NCI-H1105 treated with DMSO at 0.1 percent for 48 hours (cell line): ENCODE data around the gene BACE1-AS.

Source experiments
- DNase-seq: peaks from one replicate; lab custom pipeline; 2025; lab: John Stamatoyannopoulos, UW

BACE1-AS gene

DNA sequence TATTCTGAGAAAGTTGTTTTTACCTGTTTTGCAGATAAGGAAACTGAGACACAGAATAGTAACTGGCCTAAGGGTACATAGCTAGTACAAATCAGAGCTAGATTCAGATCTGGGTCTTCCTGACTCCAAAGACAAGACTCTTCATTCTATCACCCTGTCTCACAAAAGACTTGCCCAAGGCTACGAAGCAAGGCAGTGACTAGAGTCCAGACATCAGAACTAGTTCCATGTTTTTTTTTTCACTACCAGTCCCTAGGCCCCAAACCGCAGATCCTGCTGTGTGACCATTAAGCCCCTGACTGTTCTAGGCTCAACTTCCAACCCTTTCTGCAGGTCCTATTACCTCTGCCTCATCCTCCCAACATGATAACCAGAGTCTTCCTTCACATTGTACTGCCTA is 1.5 kb downstream of the BACE1-AS start:
- no peak for DNase-seq

DNA sequence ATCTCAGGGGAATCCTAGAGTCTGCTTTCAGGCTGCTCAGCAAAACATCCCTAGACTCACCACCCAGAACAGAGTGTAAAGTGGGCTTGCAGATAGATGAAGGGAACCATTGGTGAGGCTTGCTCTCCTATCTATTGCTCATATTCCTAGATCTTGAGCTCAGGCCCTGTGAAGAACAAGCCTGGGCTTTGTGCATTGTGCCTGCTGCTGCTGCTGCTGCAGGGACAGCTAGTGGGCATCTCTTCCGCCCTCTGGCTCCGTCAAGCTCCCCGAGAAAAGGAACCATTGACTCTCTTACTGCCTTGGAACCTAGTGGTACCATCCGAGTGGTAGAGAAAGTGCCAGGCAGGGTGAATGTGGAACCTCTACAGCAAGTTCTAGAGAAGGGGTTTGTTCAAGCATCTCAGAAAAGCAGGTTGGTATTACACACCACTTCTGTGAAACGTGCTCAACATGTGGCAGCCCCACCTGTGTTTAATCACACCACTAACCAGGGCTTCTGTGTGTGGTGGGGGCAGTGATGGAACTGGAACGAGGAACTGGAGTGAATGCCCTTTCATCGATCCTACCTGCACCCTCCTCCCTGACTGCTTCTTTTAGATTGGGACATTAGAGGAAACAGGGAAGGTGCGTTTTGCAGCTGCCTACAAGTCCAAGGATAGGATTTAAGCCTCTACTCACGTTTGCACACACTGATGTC is 4.4 kb downstream of the BACE1-AS start:
- no peak for DNase-seq

GRCh38 chr11:117296881-117297280 is 5.7 kb downstream of the BACE1-AS start:
- DNase-seq = no peak

GRCh38 chr11:117298195-117298594 is 7.0 kb downstream of the BACE1-AS start:
- DNase-seq = no peak

GRCh38 chr11:117299351-117300282 is 8.5 kb downstream of the BACE1-AS start:
- DNase-seq = no peak

GRCh38 chr11:117300283-117300663 is 9.1 kb downstream of the BACE1-AS start:
- DNase-seq = no peak

DNA sequence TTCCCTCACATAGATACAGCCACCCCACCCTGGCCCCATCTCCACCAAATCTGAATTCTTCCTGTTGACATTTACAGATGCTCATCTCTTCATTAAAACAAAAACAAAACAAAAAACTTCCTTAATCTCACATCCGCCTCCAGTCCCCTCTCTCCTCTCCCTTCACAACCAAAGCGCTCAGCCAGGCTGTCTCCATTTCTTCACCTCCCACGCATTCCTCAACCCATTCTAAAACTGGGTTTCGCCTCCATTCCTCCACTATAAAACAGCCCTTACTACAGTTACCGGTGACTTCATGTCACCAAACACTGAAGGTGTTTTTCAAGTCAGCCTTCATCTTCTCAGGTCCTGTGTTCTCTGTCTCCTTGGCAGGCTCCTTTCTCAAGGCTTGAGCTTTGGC is 9.6 kb downstream of the BACE1-AS start:
- DNase-seq = no peak

GRCh38 chr11:117302228-117302627 is 11.1 kb downstream of the BACE1-AS start:
- DNase-seq = no peak

DNA sequence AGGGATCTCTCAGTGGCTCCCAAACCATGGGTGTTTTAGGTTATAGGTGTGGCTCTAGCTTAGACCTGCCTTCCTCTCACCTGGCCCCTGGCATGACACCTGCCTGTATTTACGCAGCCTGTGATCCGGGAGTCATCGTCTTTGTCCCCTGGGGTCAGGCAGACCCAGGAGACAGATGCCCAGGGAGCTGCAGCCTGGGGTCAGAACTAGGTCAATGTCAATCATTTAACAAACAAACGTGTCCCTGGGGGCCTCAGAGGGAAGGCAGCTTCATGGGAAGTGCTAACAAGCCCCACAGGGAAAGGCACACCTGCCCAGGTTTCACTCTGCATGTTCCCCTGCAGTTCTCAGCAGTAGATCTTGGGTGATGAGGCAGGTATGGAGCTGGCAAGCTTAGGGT is 12.0 kb downstream of the BACE1-AS start:
- no peak for DNase-seq

DNA sequence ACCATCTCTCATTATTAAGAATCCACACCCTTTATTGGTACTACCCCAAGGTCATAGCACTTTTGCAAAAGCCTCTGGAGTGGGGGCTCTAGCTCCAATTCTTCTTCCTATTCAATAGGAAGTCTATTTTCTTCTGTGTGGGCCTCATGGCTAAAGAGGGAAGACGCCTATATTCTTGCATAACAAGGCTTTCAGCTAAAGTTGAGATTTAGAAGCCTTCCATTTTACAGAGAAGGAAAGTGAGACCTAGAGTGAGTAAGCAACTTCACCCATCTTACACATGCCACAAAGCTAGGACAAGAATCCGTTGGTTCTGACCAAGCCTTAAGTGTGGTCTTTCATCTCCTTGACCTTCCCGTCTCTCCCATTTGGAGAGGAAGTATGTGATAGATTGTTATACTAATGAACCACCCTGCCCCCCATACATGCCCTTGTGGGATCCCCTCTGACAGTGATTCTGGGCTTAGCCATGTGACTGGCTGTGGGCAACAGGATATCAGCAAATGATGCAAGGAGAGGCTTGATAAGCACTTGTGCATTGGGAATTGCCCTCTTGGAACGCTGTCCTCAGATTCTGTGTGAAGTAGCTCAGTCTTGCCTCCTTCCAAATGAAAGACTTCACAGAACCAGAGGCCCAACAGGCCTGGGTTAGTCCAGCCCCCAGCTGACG is 12.6 kb downstream of the BACE1-AS start:
- no peak for DNase-seq

DNA sequence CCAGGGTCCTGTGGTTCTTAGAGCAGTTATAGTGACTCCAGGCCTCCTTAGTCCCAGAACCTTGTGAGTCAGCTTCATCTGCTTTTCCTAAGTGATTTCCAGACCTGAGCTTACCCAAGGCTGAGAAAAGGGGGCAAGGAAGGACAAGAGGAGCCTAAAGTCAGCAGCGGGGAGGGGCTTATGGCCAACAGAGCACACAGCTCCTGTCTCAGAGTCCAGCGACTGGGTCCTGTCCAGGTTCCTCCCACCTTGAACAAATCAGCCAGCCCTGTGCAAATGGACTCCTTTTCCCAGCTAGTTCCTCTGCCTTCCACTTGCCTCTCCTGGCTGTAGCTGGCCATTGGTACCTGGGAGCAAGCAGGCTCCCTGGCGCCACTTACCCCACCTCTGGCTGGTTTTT is 14.0 kb downstream of the BACE1-AS start:
- no peak for DNase-seq

DNA sequence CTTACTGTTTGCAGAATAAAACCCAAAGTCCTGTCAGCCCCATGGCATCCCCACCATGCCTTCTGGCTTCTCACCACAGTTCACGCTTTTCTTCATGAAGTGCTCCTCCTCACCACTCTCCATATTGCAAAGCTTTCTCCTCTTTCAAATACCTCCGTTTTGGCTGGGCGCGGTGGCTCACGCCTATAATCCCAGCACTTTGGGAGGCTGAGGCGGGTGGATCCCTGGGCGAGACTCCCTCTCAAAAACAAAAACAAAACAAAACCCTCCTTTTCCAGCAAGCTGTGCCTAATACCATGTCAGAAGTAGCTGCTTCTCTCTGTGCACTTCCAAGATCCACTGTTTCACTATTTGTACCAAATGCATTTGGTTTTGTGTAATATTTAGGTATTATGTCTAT is 18.2 kb downstream of the BACE1-AS start:
- DNase-seq = no peak

DNA sequence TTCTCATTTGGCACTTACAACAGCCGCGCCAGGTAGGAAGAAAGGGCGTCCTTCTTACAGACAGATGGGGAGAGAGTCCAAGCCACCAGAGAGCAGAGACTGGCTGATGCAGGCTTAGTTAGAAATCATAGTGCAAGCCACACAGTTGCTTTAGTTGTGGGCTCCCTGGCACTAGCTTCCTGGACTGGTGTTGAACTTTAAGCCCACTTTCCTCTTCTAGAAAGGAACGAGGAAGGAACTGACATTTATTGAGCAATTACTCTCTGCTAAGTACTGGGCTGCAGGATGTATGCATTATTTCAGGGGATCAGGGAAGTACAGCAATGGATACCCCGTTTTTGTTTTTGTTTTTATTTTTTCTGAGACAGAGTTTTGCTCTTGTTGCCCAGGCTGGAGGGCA is 21.9 kb downstream of the BACE1-AS start:
- no peak for DNase-seq

DNA sequence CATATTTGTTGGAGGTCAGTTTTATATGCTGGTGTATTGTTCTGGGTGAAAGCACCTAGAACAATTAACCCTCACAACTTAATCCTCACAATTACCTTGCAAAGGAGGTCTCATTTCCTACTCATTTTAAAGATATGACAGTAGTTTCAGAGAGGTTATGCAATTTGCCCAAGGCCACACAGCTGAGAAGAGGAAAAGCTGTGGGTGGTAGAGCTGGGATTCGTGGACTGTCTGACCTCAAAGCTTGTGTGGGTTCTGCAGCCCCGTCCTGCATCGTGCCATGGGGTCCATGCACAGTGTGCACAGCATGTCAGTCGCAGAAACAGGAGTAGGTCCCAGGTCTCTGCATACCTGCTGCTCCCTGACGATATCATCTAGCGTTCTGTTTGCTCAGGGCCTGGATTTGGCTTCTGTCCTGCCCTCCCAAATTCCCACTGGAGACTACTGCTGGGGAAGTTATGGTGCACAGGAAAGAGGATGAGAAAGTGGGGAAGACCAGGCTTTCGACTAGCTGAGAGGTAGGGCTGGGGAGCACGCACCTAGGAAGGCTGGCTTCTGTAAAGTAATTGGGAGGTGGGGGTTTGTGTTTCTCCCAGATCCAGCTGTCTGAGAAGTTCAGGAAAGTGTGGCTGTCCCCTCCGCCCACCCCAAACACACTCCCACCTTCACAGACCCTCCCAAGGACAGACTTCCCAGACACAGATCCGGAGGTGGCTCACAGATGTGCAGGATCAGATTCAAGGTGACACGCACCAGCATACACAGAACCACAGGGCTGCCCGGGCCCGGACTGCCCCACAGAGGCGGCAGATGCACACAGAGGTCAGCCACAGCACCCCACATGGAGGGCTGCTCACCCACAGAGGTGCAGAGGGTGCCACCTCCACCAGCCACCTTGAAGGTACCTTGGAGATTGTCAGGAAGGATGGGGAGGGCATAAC is 23.0 kb downstream of the BACE1-AS start:
- no peak for DNase-seq

DNA sequence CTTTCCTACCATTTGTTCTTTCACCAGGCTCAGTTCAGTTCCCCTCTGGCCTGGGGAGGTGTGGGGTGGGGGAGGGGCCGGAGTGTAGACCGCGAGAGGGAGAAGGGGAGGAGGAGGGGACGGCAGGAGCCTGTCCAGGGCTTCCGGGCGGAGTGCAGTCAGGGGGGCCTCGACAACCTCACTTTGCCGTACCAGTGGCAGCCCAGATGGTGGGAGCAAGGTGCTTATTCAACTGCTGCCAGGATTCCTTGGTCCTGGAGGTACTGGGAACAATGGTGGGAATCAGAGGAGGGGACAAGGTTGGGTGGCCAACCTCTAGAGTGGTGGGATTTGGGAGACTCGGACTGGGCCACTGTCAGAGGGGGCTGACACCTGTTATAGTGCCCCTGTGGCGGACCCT is 23.7 kb downstream of the BACE1-AS start:
- DNase-seq = no peak

DNA sequence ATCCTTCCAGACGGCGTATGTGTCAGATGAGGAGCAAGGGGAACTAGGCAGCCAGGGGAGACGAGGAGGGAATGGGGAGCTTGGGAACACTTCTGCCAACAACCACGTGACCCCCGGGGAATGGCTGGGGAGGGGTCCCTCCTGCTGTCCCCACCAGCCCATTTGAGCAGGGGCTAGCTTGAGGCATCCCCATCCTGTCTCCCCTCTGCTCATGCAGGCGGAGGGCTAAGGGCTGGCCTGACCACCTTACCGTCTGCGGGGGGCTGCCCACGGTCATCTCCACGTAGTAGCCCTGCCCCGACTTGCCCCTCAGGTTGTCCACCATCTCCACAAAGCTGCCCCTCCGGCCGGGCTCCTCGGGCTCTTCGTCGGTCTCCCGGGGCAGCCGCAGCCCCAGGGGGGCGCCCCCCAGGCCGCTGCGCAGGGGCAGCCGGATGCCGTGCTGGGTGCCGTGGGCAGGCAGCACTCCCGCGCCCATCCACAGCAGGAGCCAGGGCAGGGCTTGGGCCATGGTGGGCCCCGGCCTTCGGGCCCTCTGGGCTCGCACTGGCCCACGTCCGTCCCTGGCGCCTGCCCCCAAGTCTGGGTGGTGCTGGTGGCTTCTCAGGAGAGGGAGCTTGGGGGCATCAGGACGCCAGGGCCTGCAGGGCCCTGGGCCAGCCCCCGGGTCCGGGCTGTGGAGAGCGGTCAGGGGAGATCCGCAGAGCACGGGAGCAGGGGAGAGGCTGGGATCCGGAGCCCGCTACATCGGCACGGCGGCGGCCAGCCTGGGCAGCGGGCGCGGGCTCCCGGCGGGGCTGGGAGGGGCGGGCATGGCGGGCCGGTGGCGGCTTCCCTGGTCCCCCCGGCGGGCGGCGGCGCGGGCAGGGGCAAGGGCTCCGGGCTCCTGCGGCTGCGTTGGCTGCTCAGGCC is 24.4 kb downstream of the BACE1-AS start:
- DNase-seq = no peak

DNA sequence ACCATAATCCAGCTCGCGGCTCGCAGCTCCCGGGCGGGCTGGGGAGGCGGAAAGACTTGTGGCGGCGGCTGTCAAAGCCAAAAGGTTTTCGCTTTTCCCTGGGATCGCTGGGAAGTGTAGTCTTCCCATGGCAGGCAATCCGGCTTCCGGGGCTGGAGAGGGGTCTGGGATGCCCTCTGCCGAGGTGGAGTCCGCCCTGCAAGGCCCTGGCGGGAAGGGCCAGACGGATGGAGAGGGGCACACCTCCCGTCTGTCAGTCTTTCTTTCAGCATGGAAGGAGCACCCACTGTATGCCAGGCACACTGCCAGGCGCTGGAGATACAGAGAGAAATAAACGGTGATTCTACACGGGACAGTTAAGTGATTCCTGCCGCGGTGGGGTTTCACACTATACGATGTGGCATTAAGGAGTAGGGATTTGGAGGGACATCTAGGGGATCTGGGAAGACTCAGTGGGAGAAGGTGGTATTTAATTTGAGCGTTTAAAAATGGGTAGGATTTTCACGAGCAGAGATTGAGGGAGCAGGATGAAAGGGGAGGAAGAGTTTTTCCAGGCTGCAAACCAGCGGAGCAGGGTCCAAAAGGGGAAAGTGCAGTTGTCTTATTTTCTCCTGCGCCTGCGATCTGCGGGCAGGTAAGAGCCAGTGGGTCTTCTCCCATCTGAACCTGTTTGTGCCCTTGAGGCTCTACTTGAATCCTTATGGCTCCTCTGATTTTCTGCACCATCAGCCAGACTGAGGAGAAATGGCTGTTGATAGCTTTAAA is 25.2 kb downstream of the BACE1-AS start, which contains the start of gene BACE1:
TSS of gene BACE1 (minus strand) at position 60 of the 765 bp plus-strand sequence. CDS start 461 bp downstream, outside the sequence.
- DNase-seq = peak; percentile 89

DNA sequence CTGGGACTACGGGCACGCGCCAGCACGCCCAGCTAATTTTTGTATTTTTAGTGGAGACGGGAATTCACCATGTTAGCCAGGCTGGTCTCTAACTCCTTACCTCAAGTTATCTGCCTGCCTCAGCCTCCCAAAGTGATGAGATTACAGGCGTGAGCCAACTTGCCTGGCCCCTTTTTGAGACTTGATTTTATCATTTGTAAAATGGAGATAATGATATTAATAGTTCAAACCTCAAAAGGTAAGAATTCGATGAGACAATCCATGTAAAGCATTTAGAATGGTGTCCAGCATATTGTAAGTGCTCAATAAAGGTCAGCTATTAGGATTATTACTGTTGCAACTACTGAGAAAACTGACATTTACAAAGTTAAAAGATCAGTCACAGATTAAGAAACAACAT is 27.6 kb downstream of the BACE1-AS start:
- no peak for DNase-seq

DNA sequence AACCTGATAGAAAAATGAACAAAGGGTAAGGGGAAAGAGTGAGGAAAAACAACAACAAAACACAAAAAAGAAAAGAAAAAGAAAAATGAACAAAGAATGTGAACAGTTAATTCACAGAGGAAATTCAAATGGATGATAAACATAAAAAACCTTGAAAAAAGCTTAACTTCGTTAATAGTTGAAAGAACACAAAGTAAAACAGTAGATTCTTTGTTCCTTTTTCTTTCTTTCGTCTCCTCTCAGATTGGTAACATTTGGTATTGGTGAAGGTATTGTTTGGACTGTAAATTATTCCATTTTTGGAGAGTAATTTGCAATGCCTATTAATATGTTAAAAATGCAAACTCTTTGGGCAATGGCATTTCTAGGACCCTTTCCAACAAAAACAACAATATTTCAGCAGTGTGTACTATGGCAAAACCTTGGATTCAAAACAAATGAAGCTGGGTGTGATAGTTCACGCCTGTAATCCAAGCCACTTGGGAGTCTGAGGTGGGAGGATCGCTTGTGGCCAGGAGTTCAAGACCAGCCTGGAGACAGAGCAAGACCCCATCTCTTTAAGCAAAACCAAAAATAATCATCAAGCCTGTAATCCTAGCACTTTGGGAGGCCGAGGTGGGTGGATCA is 28.2 kb downstream of the BACE1-AS start:
- no peak for DNase-seq
